NCI-H187 (cell line): ENCODE data around the gene SGCA.

Experiments used
- DNase-seq, 2 experiments: peaks; one replicate each; lab custom pipeline; 2025; lab: John Stamatoyannopoulos, UW

Gene SGCA

DNA sequence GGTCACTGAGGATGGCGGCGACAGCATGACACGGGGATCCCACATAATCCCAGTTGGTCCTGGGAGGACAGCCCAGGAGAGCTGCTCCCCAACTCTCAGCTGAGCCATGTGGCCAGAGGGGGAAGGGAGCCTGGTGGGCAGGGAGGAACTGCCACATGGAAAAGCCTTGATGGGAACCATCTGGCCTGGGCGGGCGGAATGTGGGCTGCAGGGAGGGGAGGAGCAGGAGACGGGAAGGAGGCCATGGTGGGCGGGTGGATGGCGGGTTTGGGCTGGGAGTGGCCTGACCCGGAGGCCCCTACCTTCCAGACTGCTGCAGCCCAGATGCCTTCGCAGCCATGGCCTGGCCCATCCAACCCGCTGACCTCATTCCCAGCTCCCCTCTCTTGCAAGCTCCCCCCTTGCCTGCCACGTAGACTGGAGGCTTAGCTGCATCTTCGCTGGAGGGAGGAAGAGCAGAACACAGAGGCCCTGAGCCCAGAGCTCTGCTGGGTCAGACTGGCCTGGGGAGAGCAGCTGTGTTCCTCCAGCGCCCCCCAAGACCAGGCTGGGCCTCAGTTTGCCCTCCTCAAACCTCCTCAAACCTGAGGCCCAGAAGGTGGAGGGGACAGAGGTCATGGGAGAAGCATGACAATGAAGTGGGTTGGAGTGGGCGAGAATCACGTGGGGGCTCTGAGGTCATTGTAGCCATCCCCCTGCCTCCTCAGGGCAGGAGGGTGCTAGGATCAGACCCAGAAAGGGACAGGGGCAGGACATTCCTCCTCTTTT lies 43.9 kb downstream of the SGCA start:
- no peak for DNase-seq

DNA sequence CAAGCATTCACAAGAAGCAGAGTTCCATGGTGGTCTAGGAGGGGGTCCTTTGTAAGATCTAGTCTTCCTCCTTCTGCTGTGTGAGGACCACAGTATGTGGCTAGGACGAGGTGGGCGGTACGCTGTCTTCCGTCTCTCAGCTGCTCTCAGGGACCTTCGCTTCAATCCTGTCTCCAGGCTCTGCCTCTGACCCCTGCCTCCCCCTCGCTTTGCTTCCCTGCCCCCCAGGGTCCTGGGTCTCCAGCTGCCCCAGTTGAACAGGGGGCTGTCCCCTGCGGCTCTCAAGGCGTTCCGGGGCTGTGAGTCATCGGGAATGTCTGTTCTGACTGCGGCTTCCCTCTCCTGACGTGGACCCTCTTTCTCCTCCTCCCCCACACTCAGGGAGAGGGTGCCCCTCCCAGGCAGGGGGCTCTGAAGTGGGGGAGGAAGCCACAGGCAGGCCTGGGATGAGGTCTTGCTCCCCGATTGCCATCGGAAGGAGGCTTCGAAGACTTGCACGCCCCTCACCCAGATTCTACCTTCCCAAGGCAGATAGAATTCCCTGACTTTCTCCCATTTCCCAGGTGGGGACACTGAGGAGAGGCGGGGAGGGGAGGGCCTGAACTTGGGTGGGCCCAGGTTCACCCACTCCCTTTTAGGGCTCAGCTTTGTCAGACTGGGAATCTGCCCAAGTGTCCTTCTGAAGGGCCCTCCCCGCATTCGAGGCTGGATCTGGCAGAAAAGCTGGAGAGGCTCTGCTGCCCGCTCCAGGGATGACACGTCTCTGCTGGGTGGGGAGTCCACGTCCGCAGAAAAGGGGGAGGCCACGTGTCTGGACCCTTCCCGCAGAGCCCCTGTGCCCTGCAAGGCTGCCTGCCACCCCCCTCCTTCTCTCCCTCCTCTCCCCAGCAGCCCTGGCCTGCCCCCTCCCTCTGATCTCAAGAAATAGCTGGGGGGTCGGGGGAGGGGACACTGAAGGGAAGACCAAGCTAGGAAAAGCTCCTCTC lies 44.7 kb downstream of the SGCA start:
- no peak for DNase-seq

DNA sequence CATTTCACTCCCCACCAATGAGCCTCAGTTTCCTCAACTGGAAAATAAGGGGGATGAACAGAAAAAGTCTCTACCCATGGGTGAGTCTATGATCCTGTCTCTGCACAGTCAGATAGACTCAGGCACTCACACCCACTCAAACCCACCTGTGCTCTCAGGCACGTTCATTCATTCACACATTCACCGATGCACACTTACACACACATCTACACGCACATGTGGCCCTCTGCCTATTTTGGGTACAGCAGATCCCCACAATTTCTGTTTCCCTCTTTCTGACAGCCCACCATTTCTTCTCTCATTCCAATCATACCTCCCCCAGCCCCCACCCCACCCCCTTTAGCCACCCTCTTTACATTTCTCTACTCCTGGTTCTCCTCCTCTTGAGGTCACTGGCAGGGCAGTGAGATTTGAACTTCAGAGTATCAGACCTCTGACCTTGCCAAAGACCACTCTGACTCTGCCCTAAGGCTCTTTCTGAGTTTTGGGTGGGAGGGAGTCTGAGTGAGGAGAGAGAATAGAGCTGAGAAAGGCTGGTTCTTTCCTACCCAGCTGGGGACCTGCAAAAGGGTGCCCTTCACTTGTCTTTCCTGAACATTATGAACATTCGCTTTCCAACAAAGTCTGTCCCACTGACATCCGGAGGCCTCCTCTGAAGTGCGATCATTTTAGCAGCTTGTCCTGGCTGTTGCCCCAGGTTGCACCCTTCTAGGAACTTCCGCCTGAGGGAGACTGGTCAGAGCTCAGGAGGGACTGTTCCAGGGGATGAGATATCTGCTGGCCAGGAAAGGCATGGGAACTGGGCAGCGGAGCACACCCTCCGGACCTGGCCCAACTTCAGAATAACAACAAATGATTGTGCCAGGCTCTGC lies 45.7 kb downstream of the SGCA start:
- DNase-seq = no peak

DNA sequence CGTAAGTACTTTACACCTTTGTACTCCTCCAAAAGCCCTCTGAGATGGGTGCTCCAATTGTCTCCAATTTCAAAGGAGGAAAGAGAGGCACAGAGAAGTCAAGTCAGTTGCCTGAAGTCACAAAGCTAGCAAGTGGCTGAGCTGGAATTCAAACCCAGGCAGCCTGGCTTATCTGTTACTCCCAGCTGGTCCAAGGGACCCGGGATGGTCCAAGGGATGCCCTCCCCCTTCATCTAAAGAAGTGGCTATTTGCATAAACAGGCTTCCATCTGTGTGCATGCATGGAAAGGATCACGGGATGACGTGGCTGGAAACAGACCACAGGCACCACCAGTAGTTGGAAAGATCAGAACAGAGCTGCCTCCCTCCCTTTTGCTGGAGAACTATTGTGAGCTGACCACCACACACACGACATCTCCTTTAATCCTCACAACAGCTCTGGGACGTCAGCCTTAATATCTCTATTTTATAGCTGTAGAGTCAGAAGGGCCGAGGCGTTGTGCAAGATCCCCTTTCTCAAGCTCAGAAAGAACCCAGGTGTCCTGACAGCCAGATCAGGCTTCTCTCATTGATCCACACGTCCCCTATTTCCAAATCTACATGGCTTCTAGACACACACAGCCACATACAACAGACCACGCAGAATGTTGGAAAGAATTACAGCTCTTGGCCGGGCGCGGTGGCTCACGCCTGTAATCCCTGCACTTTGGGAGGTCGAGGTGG lies 46.5 kb downstream of the SGCA start:
- DNase-seq = no peak

DNA sequence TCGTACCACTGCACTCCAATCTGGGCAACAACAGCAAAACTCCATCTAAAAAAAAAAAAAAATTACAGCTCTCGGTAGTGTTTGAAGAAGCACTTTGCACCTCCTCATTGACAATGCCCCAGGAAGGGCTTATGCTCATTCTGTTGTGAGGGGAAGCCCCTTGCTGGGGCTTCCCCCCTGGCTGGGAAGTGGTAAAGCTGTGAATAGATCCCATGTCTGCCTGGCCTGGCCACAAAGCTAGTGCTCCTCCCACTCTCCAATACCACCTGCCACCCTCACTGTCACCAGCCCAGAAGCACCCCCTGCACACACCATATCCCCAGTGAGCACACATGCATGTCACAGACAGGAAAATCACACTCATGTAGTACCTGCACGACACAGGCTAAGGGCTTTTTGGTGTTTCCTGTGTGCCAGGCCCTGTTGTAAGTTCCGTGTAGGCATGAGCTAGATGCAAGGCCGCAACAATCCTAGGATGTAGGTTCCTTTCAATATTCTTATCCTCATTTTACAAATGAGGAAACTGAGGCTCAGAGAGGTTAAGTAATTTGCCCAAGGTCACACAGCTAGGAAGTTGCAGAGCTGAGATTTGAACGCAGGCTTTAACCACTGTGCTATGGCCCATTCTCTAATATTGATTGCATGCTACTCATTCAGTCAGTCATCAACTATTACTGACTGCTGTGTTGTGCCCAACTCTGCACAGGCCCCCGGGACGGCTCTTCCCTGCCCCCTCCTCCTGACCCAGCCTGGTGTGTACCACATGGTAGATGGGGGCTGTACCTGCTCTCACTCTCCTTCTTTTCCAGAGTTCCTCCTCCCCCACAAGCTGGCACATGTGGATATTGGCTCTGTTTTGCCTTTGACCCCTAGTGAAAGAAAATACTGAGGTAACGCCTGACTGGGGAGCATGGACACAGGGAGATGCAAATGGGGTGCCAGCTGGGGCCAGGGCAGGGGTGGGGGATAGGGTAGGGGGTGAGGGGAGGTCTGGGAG lies 47.5 kb downstream of the SGCA start:
- no peak for DNase-seq

DNA sequence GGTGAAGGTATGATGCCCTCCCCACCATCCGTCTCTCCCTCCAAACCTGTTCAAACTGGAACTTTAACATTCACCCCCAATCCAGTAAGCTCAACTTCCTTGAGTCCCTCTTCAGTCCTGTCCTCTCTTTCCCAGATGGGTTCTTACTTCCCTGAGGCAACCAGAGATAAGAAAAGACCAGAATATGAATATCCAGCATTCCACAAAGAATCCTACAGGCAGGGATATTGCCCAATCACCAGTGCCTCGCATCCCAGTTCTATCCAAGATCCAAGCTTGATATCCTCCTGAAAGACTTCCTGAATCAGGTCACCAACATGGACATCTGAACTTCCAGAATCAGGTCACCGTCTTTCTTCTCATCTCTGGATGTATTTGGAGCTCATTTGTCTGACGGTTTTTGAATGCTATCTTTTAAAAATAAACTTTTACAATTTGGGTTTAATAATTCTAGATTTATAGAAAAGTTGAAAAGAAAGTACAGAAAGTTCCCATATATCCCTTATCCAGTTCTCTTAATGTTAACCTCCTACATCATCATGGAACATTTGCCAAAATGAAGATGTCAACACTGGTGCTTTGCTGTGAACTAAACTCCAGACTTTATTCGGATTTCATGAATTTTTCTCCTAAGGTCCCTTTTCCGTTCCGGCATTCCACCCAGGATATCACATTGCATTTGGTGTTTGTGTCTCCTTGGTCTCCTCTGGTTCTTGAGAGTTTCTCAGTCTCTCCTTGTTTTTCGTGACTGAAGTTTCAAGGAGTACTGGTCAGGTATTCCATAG lies 49.4 kb downstream of the SGCA start:
- no peak for DNase-seq

DNA sequence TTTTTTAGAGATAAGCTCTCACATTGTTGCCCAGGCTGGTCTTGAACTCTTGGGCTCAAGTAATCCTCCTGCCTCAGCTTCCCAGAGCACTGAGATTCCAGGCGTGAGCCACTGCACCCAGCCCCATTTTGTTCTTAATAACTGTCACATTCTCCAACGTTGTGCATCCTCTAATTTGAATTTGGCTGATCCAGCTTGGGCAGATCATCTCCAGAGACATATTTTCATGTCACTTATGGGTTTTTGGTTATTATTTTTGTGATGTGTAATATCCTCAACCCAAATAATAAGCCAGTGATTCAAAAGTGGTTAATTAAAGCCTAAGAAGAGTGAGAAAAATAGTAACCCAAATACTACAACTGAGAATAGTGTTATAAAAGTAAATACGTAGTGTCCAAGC lies 51.8 kb downstream of the SGCA start:
- no peak for DNase-seq

DNA sequence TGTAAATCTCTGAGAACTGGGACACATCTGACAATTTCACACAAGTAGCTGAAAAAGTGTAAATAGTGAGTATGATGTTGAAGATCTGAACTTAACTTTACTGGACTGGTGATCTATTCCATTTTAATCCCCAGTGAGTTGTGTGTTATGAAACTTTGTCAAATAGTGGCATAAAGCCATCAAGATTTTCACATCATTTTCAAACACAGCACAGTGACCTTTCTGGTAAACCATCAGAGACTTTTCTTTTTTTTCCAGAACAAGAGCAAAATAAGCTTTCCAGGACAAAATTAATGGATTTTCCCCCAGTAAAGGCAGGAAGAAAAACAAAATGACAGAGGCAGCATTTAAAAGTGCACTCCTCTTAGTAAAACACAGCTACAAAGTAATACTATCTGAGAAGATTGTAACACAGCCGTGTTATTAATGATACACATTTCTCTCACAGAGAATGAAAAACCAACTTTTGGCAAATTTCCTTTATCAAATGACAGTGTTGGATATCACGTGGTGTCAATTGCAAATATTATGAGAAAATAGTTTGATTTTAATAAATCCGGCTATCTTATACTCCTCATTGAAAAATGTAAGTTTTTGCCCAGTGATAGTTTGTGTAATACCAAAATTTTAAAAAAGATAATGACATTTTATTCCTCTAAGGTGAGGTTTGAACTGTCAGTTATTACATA lies 52.4 kb downstream of the SGCA start:
- no peak for DNase-seq

DNA sequence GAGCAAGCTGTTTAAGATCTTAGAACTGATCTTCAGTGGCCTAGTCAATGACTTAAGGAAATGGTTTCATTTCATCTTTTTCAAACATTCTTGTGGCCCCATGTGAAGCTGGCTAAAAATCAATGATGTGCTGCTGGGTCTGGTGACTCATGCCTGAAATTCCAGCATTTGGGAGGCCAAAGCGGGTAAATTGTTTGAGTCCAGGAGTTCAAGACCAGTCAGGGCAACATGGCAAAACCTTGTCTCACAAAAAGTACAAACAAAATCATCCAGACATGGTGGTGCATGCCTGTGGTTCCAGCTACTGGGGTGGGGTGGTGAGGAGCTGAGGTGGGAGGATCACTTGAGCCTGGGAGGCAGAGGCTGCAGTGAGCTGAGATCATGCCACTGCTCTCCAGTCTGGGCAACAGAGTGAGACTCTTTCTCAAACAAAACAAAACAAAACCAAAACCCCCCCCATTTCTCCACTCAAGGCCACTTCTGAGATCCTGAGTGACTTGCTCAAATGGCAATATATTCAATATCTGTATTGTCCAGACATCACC lies 53.0 kb downstream of the SGCA start:
- no peak for DNase-seq

DNA sequence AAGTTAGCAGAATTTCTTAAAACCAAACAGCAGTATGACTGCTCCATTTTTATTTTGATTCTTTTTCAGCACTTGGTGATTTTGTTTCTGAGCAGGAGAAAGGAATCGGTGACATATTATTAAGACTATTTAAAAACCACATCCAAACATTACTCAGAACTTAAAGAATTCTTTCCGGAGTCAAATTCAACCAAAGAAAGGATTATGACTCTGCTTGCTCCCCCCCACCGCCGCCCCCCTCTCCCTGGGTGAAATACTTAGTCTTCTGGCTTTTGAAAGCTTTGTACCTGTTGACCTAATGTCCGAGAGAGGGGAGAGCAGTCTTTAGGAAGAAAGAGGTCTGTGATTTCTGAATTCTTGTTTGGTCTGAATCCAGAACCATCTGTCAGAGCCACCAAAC lies 53.5 kb downstream of the SGCA start:
- no peak for DNase-seq

DNA sequence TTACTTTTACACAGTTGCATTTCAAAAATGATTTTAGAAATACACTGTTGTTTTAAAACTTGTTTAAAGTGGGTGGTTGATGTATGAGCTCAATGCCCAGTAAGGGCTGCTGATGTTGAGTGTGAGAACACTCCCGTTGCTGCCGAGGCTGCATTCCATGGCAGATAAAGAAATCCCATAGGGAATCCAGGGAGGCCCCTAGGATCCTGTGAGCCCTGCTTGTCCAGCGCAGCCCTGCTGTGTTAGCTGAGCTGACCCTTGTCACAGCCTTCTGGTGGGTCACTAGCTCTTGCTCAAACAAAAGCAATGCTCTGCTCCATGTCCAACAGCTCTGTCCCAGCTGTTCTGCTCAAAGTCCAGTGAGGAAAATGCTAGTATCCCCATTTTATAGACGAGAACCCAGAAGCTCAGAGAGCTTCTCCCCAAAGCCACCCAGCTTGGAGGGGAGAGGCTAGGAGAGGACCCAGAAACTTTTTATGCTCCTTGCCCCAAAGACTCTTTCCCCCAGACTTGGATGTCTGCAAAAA lies 54.2 kb downstream of the SGCA start:
- DNase-seq = no peak

DNA sequence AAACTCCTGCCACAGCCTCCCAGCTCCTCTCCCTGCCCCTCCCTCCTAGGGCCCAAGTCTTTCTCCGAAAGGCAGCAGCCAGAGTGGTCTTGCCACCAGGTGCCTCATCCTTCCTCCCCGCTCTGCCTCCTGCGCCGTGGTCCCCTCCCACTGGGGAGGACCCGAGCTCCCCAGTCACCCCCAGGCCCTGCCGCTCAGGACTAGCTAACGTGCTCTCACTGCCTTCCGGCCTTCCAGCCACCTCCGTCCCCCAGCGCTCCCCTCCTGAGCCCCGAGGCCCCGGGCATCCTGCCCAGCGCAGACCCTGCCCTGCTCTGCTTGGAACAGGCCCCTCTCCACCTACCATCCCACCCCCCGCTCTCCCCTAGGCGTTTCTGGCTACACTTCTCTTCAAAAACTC lies 55.0 kb downstream of the SGCA start:
- no peak for DNase-seq

DNA sequence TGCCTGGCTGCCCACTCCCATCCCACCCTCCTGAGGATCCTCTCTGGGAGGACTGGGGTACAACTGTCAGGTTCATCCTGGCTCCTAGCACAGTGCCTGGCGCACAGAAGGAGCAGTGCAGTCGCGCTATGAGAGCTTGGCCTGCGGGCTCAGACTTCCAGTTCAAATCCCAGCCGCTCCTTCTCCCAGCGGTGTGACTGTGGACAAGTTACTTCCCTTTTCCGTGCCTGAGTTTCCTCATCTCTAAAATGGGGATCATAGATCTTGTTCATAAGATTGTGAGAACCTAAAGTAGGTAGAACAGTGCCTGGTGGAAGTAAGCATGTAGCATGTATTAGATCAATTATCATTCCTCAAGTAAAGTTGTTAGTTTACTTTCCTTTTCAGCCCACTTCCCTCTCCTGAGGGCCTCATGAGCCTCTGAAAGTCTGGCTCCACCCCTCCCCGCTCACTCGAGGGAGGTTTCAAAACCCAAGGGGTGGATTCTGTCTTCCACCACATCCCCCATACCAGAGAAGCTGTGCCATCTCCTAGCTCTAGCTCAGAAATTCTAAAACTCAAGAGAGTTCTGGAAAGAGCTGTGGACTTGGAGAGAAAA lies 55.6 kb downstream of the SGCA start:
- DNase-seq = no peak

DNA sequence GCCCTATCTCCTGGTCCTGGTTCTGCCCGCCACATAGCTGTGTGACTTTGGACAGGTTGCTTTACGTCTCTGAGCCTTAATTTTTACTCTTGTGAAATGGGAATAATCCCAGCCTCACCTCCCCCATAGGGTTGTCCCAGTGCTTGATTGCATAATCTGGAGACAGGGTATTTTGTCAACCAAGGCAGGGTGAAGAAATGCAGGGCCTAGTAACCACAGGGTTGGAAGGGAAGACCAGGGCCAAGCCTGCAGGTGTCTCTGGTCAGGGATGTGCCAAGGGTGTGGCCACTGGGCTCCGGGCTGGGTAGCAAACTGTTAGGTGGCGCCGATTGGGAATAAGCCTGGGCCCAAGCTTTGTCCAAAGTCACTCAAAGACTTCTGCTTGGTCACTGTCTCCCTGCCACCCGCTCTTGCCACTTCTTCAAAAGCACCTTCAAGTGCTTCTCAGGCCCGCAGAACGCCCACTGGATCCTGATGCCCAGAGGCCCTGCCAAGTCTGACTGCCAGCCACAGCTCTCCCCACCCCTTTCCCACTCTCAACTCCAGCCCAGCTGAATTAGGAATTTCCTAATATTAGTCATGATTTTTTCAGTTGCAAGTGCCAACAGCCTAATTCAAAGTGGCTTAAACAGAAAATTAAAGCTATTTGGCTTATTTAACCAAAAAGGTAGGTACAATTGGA lies 56.2 kb downstream of the SGCA start:
- DNase-seq = no peak

DNA sequence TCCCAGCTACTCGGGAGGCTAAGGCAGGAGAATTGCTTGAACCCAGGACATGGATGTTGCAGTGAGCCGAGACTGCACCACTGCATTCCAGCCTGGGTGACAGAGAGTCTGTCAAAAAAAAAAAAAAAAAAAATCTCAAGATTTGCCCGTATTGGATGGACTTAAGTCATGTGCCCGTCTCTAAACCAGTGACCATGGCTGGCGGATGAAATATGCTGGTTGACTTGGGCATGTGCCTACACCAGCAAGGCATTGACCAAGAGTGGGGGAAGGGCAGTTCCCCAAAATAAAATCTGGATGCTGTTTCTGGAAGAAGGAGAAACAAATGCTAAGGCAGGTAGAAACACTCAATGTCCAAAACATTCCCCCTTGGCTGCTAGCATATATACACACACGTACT lies 57.1 kb downstream of the SGCA start:
- DNase-seq = no peak
